GM21381 (cell line): ENCODE results near the gene SUSD3.
"Not testable (repeated sequence)": the region's sequence is repeated elsewhere in the genome, so short reads cannot be mapped to it uniquely, and the experiment has no call there.

ENCODE experiments used
- ATAC-seq: cut with Tn5 transposase; IDR thresholded peaks from one replicate; pipeline ENCODE4 v1.9.1; 2021; ENCODE audit warnings: mild to moderate bottlenecking, moderate library complexity; ENCODE audit not compliant: unreplicated experiment

SUSD3 gene

GRCh38 chr9:93091453-93092081 is 33.1 kb downstream of the SUSD3 start:
- ATAC-seq: no peak

GRCh38 chr9:93092251-93092991 is 33.9 kb downstream of the SUSD3 start:
- ATAC-seq: no peak

DNA sequence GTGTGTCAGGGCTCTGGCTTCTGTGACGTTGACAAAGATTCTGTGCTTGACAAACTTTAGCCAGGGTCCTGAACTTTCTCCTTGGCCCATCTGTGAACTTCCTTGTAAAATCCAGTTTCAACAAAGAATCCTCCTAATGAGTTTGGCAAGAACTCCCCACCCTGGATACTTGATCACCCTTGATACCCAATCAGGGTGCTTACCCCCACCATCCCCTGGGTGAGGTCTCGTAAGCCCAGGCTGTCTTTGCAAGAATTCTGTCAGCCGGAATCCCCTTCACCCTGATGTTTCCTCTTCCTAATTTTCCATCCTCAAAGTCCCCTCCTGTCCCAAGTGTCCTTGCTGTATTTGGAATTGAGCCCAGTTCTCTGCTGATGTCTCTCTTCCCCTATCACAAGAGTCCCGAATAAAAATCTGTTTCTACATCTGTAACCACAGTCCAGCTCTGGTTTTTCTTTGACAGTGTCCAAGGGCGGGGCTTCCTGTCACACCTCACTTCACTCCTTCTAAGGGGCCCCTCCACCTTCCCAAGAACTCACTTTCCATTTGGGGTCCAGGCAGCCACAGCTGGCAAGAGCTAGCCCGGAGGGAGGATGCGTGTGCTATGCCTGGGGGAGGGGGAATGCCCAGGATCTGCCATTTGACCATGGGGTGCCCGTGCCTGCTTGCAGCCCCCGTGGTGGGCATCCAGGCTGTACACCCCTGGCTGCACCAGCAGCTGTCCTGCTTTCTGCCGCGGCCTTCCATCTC is 34.8 kb downstream of the SUSD3 start:
- ATAC-seq: no peak

- ATAC-seq: no peak
Observed at GRCh38 chr9:93093877-93094657, 35.6 kb downstream of the SUSD3 start.

DNA sequence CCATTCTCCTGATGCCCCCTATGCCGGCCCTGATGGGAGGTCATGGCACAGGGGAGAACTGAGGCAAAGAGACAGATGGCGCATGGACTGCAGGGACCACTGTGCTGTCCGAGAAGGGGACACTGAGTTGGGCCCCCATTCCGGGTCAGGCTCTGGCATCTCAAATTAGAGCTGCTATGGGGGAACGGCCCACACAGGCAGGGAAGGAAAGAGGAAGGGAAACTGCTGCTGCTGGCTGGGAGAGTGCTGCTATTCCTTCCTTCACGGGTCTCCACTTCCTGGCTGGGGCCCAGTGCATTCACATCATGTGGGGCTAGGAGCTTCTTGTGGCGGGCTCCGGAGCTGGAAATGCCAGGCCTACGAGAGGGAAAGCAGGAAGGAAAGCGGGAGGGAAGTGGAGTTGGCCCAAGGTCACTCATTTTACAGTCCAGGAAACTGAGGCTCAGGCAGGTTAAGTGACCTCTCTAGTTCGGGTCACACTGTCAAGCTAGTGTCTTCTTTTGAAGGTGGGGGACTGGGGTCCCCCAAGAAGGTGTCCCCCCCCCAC is 36.2 kb downstream of the SUSD3 start:
- ATAC-seq: no peak

DNA sequence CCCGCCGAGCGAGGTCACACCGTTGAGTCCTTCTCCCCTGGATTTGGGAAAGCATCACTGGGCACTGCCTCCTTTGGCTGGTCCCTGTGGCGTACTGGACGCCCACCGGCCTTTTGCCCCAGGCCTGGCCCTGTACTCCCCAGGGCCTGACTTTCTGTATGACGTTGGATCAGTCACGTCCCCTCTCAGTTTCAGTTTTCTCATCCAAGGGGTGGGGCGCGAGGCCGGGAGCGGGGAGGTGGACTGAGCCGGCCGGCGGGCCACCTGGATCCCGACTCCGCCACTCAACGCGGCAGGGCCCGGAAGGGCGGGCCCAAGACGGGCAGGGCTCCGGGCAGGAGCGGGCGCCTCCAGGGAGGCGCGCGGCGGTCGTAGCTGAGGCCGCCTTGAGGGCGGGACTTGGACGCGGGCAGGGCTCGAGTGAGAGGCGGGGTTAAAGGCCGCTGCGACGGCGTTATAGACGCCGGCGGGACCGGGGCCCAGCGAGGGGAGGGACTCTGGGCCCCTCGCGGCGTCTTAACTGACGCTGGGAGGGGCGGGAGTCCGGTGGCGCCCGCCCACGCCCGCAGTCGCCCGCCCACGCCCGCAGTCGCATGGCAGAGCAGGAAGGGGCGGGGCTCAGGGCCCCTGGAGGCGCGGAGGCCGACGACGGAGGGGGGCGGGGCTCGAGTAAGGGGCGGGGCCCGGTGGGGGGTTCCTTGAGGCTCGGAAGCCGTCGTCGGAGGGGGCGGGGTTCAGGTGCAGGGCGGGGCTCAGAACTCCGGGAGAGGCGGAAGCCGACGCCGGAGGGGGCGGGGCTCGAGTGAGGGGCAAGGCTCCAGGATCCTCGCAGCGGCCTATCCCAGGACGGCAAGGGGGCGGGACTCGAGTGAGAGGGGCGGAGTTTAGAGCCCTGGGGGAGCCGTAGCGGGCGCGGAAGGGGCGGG is 37.0 kb downstream of the SUSD3 start:
- peak; percentile 62 for ATAC-seq

DNA sequence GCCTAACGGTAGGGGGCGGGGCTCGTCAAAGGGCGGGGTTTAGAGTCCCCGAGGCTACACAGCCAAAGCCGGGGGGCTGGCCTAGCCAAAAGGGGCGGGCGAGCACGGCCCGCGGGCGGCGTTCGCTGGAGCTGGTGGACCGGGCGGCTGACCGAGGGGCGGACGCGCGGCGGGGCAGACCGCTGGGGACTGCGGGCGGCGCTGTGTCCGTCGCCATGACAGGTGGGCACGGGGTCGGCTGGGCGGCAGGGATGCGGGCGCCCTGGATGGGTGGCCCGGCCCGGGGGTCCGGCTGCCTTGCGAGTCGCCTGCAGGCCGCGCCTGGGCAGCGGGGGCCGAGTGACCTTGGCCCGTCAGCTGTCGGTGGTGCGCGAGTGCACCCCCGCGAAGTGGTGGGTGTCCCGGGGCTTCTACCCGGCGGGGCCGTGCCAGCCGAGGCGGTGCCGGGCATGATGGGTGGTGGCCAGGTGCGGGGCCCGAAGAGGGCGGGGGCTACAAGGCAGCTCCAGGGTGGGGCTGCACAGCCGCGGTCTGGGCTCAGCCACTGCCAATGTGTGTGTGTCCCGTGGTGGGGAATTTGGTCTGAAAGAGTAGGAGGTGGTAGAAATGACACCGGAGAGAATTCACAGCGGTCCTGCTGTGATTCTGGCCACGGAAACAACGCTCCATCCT is 37.8 kb downstream of the SUSD3 start, which contains the start of gene CARD19:
TSS of gene CARD19 (plus strand) at position 87 of the 672 bp plus-strand sequence. CDS start at position 216, 129 bp downstream.
- ATAC-seq: peak; percentile 5

GRCh38 chr9:93096811-93097382 is 38.4 kb downstream of the SUSD3 start:
- ATAC-seq: no peak

DNA sequence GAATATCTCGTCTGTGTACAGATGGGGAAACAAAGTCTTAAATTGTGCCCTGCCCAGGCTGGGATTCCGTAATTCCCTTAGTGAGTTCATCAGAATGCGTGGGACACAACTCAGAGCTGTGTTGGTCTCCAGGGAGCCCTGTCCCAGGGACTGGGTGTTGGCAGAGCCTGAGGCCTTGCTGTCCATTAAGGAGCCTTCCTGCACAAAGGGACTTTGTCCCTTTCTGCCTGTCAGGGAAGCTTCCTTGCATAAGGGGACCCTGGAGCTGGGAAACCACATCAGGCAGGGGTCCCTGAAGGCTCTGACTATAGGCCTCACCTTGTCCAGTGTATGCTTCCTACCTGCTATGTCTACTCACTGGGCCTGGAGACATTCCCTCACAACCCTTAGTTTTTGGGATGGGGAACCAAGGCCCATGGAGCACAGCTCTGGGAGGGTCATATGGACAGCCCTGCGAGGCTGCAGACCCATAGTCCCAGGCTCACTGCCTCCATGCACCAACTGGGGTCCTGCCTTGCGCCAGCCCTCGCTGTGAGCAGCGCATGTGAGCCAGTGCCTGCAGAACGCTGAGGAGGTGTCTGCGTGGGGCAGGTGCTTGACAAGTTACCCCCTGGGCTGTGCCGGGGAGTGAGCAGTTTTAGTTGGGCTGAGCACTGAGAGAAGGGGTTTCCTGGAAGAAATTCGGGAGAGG is 39.2 kb downstream of the SUSD3 start:
- no peak for ATAC-seq

DNA sequence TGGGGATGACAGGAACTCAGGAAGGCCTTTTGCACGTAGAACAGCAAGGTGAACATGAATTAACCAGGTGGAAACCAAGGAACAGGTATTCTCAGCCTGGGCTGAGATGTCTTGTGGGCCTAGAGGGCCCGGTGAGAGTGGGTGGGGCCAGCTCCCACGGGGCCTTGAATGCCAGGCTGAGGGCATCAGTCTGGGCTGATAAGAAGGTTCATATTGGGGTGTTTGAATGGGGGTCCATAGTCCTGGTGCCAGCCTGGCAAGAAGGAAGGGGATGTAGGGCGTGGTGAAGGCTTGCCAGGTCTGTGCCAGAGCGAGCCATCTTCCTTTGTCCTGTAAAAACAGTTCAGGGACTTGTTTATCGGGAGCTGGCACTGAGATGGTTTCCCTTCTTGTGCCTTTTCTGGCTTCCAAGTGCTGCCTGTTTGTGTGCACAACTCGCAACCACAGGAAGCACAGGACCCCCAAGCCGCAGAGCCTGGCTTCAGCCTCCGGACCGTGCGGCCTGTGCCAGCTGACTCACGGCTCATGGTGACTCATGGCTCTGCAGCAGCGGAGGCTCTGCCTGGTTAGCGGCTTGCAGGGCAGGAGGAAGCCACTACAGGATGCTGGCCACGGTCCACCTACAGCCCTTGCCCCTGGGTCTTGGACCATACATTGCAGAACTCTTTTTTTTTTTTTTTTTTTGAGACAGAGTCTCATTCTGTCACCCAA is 39.9 kb downstream of the SUSD3 start:
- no peak for ATAC-seq

- no peak for ATAC-seq
Observed at GRCh38 chr9:93099551-93100275, 41.2 kb downstream of the SUSD3 start.

DNA sequence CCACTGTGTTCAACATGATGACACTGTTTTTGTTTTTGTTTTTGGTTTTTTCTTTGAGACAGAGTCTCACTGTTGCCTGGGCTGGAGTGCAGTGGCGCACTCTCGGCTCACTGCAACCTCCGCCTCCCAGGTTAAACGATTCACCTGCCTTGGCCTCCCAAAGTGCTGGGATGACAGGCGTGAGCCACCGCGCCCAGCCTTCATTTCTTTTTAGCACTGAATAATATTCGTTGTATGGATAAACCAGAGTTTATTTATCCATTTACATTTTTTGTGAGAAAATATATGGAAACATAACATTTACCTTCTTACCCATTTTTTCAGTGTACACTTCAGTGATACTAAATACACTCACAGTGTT is 41.8 kb downstream of the SUSD3 start:
- no peak for ATAC-seq

- ATAC-seq: not testable (repeated sequence)
Observed at GRCh38 chr9:93101086-93101485, 42.6 kb downstream of the SUSD3 start.

DNA sequence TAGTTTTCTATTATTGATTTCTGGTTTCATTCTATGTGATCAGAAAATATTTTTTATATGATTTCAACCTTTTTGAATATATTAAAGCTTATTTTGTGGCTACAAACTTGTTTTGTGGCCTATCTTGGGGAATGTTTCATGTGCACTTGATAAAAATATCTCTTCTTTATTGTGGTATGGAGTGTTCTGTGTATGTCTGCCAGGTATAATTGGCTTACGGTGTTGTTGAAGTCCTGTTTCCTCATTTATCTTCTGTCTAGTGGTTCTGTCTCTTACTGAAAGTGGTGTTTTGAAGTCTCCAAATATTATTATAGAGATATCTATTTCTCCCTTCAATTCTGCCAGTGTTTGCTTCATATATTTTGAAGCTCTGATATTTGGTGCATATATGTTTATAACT is 47.1 kb downstream of the SUSD3 start:
- no peak for ATAC-seq

GRCh38 chr9:93107151-93107824 is 48.8 kb downstream of the SUSD3 start:
- ATAC-seq: no peak

- no peak for ATAC-seq
Observed at GRCh38 chr9:93107825-93108161, 49.3 kb downstream of the SUSD3 start.
